ENCODE measurements around the gene GBX1.

Gene GBX1

GRCh38 chr7:151173386-151174245, 6.1 kb upstream of the GBX1 start:
- DNase-seq (ENCODE audit: low read depth, low spot score) = no peak

DNA sequence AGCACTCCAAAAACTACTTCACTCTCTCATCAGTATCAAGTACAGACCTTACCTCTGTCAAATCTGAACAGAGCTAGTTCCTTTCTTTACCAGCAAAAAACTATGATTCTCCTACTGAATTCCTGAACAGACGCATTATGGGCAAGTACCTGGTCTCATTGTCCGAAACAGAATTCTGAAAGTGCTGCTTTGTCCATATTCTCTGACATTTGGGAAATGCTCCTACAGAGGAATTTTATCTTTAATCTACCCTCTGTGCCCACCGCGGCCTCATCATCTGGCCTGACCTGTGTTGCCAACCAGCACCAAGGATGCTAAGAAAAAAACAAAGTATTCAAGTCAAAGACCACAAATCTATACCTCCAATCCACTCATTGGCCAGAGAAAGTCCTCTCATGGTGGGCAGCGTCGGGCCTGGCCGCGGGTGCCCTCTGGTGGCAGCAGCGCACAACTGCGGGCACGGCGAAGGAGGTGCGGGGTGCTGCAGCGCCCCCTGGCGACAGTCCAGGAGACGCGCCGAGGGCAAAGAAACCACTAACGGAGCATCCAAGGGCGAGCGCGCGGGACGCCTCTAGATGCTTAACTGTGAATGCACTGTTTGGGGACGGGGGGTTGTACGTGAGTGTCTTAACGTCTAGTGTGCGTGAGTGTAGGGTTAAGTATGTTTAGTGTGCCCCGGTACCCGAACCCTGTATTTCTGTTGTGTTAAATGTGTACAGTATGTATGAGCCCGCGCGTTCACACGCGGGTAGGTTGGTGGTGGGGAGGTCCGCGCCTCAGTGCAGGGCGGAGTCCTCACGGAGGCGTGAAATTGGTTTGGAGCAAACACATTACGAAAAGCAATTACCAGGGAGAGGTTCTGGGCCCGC, 5.0 kb upstream of the GBX1 start:
- DNase-seq (ENCODE audit: low read depth, low spot score) = peak; percentile 52

- no peak for DNase-seq (ENCODE audit: low read depth, low spot score)
Measured at GRCh38 chr7:151168787-151169162, 1.3 kb upstream of the GBX1 start.

DNA sequence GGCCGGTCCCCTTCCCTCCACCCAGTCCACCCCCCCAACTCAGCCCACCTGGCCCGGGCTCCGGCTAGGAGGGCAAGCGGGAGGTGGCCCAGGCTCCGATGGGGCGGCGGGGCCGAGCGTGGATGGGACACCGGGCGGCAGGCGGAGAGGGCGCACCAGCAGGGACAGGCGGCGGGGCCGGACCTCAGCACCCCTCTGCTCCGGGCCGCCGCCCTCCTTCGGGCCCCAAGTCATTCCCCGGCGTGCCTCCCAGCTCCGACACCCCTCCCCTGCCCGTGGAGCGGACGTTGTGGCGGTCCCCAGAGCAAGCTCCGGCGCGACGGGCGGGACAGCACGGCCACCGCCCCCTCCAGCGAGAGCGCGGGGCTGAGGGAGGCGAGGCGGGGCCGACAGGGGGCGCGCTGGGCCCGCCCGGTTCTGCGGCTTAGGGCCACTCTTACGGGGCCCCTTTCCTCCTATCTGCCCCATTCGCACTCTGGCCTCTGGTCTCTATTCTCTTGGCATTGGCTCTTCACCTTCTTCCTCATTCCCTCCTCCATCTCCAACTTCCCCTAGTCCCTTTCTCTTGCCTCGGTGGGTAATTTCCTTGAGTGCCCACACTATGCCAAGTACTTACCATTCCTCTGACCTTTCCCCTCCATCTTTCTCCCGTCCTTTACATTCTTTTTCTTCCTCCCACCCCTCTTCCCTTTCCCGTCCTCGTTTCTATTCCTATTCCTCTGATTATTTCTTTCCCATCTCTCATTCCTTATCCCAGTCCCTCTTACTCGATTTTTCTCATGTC, 701 bp upstream of the GBX1 start:
- no peak for DNase-seq (ENCODE audit: low read depth, low spot score)

DNA sequence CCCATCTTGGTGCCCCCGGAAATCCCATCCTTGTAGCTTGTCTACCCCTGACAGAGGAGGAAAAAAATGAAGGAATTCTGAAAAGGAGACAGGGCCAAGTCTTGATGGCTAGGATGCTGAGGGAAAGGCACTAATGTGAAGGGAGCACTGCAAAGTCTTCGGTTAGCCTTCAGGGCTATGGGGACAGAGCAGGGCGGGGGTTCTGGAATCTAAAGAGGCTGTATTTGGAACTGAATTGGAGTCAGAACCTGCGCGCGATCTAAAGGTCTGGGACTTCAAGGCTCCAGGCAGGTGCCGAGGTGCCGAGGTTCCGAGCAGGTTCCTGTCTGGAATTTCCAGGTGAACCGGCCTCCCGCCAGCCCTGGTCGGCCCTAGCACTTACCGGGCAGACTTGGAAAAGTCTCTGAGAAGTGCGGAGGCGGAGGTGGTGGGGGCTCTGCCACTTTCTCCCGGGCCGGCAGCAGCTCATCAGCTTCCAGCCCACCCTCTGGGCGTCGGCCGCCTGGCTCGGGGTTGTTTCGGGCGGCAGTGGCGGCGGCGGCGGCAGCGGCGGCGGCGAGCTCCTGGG, 781 bp downstream of the GBX1 start:
- no peak for DNase-seq (ENCODE audit: low read depth, low spot score)

GRCh38 chr7:151161757-151162156, 5.7 kb downstream of the GBX1 start:
- no peak for DNase-seq (ENCODE audit: low read depth, low spot score)

DNA sequence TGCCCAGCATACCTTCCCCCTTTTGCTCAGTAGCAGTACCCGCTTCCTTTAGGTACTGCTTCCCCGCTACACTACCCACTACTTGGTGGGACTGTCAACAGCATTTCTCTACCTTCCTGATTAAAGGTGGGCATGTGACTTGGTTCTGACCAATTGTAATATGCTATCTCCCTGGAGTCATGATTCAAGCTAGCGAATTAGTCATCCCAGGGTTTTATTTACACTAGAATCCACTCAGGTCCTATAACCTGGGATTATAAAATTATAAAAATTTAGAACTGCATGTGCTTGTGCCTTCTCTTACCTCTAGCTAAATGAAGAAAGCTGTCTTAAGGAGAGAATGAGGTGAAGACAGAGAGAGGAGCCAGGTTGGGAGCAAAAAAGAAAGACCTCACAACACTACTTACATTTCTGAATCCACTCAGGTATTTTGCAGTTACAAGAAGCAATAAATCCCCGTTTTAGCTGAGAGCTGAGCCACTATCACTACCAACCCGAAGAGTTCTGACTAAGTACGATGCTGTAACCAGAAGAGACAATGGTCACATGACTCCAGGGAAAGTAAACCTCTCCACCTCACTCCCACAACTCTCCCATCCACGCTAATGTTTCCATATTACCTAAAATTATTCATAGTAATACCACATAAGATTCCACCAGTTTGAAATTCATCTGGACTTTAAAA, 9.7 kb downstream of the GBX1 start:
- DNase-seq (ENCODE audit: low read depth, low spot score) = no peak

GRCh38 chr7:151152643-151153513, 14.6 kb downstream of the GBX1 start:
- DNase-seq (ENCODE audit: low read depth, low spot score) = no peak

GRCh38 chr7:151150388-151150787, 17.1 kb downstream of the GBX1 start:
- DNase-seq (ENCODE audit: low read depth, low spot score) = no peak

DNA sequence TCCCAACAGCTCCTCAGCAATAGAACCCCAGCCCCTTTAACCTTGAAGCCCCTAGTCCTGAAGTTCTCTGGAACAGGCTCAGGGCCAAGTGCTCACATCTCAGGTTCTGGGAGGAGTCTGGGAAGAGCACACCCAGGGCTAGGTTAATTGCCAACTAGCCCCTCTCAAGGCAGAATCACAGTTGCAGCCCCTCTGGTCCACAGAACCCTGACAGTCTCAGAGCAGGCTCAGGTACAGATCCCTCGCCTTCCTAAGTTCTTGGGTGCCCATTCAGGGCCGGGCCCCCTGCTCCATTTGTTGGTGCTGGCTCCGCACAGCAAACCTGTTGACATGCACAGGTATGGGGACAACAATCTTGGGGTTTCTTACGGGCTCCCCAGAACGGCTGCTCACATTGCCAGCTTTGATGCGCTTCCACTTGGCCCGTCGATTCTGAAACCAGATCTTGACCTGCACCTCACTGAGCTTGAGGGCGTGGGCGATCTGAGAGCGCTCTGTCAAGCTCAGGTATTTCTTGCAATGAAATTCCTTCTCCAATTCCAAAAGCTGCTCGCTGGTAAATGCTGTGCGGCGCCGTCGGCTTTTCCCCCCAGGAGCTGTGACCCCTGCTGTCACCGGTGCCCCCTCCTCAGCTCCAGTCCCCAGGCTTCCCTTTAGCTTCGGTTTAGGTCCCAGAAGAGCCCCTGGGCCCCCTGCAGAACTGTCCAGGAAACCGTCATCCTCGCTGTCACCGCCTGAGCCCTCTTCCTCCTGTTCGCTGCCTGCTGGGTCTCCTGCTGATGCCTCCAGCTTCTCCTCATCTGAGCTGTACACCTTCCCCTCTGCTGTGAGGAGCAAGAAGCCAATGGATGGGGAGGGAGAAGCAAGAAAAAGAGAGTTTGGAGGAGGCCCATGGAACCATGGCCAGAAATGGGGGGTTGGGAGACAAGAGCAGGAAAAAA, 18.9 kb downstream of the GBX1 start:
- no peak for DNase-seq (ENCODE audit: low read depth, low spot score)

DNA sequence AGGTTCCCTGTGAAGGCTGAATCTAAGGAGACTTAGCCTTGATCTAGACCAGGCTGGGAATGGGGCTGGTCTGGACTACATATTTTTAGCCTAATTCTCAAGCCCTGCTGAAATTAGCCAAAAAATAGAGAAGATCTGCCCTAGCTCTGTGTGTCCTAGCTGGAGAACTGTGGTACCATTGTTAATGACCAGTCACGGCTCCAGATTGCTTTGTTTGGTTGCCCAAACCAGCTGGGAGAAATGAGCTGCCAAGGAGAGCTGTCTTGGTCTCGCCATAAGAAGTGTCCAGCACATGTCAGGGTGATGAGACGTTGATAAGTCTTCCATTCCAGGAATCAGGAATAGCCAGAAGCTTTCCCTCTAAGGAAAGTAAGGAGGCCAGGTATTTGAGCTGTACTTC, 20.7 kb downstream of the GBX1 start:
- no peak for DNase-seq (ENCODE audit: low read depth, low spot score)

- no peak for DNase-seq (ENCODE audit: low read depth, low spot score)
Measured at GRCh38 chr7:151144387-151144786, 23.1 kb downstream of the GBX1 start.

- DNase-seq (ENCODE audit: low read depth, low spot score) = no peak
Measured at GRCh38 chr7:151143261-151144015, 24.1 kb downstream of the GBX1 start.

DNA sequence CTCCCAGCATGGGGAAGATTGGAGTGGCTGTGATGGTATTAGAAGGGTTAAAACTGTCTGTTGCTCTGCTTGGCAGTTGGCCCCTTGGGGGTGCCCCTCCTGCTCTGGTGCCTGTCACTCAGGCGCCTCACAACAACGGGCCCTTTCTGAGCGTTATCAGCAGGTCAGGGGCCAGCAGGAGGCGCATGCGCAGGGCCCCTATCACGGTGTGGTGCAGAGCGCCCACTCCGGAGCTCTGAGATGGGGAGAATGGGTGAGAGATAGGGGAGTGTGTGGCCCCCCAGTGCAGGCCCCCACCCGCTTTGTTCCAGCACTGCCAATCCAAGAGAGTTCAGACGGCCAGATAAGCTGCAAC, 24.8 kb downstream of the GBX1 start:
- DNase-seq (ENCODE audit: low read depth, low spot score) = no peak

GRCh38 chr7:151141855-151142685, 25.4 kb downstream of the GBX1 start:
- no peak for DNase-seq (ENCODE audit: low read depth, low spot score)

GRCh38 chr7:151141311-151141854, 26.1 kb downstream of the GBX1 start:
- no peak for DNase-seq (ENCODE audit: low read depth, low spot score)

DNA sequence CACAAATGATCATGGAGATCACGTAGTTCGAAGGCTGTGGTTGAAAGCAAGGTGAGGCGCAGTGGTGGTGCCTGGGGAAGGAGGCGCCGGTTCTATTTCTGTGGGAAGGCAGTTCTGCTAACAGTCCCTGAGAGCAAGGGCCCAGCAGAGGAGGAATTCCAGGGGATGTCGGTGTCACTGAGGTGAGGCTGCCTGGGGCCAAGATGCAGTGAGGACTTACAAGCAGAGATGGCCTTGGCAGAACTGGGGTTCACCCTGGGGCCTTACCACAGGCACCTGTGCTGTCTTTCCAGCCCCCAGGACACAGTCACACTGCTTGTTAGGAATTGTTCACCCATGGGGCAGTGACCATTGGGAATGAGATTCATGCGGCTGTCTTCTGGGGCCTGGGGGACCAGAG, 26.7 kb downstream of the GBX1 start:
- no peak for DNase-seq (ENCODE audit: low read depth, low spot score)

Data from brain pericyte (primary cell).